Lung (tissue), 12 donors: ENCODE data around the gene TMEM95. TPM values are rescaled to one million over a fixed set of nuclear protein-coding genes. Genes with fewer than 3 reads are reported as not detected.
A peak's percentile ranks its signal among the peaks of the same experiment; 100 is the strongest.

ENCODE experiments used
- ATAC-seq: fragments of 200-7000 bp; cut with Tn5 transposase; one replicate; pipeline ENCODE4 v1.9.1; 2020; ENCODE audit warnings: moderate number of reproducible peaks; ENCODE audit not compliant: insufficient read depth, low FRiP score
- DNase-seq, 3 donors: peaks; one replicate each; pipeline ENCODE4 v3.0.0-alpha.2; 2013 to 2017
- H3K27ac ChIP-seq, 2 donors: one replicate each; pipeline ENCODE4 v1.5.1; 2013; ENCODE audit warnings: mild to moderate bottlenecking in 2 of 2, moderate library complexity in 2 of 2, control low read depth in 1 of 2, inconsistent platforms in 1 of 2, low read depth in 1 of 2, low read length in 1 of 2
- H3K27me3 ChIP-seq, 3 donors: one replicate each; pipeline ENCODE4 v1.5.1; 2013; ENCODE audit warnings: low read length in 2 of 3; ENCODE audit not compliant: control insufficient read depth in 3 of 3, insufficient read depth in 3 of 3
- H3K36me3 ChIP-seq, 4 donors: one replicate each; pipeline ENCODE4 v1.5.1; 2013; ENCODE audit warnings: low read length in 4 of 4, mild to moderate bottlenecking in 1 of 4, moderate library complexity in 1 of 4; ENCODE audit not compliant: control insufficient read depth in 4 of 4, insufficient read depth in 4 of 4
- H3K4me1 ChIP-seq, 5 donors: one replicate each; pipeline ENCODE4 v1.5.1; 2013; ENCODE audit warnings: low read length in 5 of 5, mild to moderate bottlenecking in 2 of 5, moderate library complexity in 1 of 5; ENCODE audit not compliant: control insufficient read depth in 5 of 5, insufficient read depth in 5 of 5
- H3K4me3 ChIP-seq: one replicate; pipeline ENCODE4 v1.5.1; 2013; ENCODE audit warnings: mild to moderate bottlenecking, control low read depth, moderate library complexity
- H3K9ac ChIP-seq, 2 donors: one replicate each; pipeline ENCODE4 v1.5.1; 2013; ENCODE audit warnings: low read length in 2 of 2, control low read depth in 1 of 2; ENCODE audit not compliant: insufficient read depth in 1 of 2
- H3K9me3 ChIP-seq, 4 donors: one replicate each; pipeline ENCODE4 v1.5.1; 2013; ENCODE audit warnings: low read length in 3 of 4, mild to moderate bottlenecking in 1 of 4, moderate library complexity in 1 of 4; ENCODE audit not compliant: control insufficient read depth in 4 of 4, insufficient read depth in 3 of 4
- CTCF ChIP-seq: IDR thresholded peaks from 2 replicates; pipeline ENCODE4 v1.5.1; 2012; ENCODE audit warnings: mild to moderate bottlenecking; ENCODE audit errors: control extremely low read depth, extremely low read depth
- WGBS, 2 donors: extraction: QIAGEN DNeasy Blood & Tissue Kit; methylation state at CpG; one replicate each; pipeline ENCODE4 v1.1.7; 2013; 5-methylcytosine and 5-hydroxymethylcytosine counted together
- polyA plus RNA-seq, 2 donors: library from polyadenylated mRNA; stranded (reverse); fragments of 200-250 nt; gene quantifications; one replicate each; pipeline ENCODE4 v1.2.1, GENCODE V29; 2013
- total RNA-seq, 2 donors: library from RNA; depleted of rRNA in 1 of 2; stranded (reverse); fragments of >200 nt in 1 of 2; gene quantifications; one replicate each; pipeline ENCODE4 v1.2.1, GENCODE V29; 2014 to 2021
- donor health status: control.
- donor health status: control.
- donor health status: Bipolar disorder and iron deficiency.
- donor health status: healthy.
- donor health status: DM: yes; HTN: yes; CAD: no.

The TMEM95 gene
- total and polyA plus RNA-seq, 4 donors = not detected

GRCh38 chr17:7314719-7315569 lies 40.0 kb upstream of the TMEM95 start, which contains the start of gene GPS2:
GPS2 (minus strand) TSS chr17:7315360; CDS start chr17:7315052, 308 bp downstream.
- TF ChIP-seq CTCF = no peak
- H3K9me3 ChIP-seq = no peaks in the 10 kb centered on the region
- peaks cover 14 to 54% (median 42%) of the 10 kb centered on the region in 4 donors for H3K36me3 ChIP-seq
- peaks cover 4 to 15% (median 13%) of the 10 kb centered on the region in 5 donors for H3K4me1 ChIP-seq
- ATAC-seq (peak; percentile 81), DNase-seq (peak; percentile 86 to 92 (median 91))
- H3K9ac ChIP-seq = peak within 1 kb of the TSS; percentile 25 to 73
- H3K27me3 ChIP-seq = no peaks in the 10 kb centered on the region
- H3K4me3 ChIP-seq = peak within 1 kb of the TSS; percentile 90
- WGBS, 2 donors = 0 to 1% methylated on average over 82 to 95 of the region's 95 CpGs
- peak within 1 kb of the TSS; percentile 95 to 96 for H3K27ac ChIP-seq

GRCh38 chr17:7315570-7316235 lies 39.3 kb upstream of the TMEM95 start:
- Histone ChIP-seq H3K27ac (peak overlapping the region; percentile 95 to 96), H3K36me3 (peaks cover 13 to 56% (median 35%) of the 10 kb centered on the region in 4 donors), H3K4me1 (peaks cover 4 to 15% (median 9%) of the 10 kb centered on the region in 5 donors), H3K27me3 (no peaks in the 10 kb centered on the region), H3K4me3 (peak overlapping the region; percentile 90), H3K9me3 (no peaks in the 10 kb centered on the region), H3K9ac (peak overlapping the region in 1 of 2 donors; percentile 40)
- DNase-seq (no peak), ATAC-seq (no peak)
- no peak for TF ChIP-seq CTCF
- 41 to 45% methylated on average over 30 of the region's 30 CpGs for WGBS, 2 donors

- Histone ChIP-seq H3K9ac (no peak overlapping the region), H3K27me3 (no peaks in the 10 kb centered on the region), H3K36me3 (peaks cover 4 to 59% (median 37%) of the 10 kb centered on the region in 4 donors), H3K9me3 (no peaks in the 10 kb centered on the region), H3K4me1 (peaks cover 4 to 15% (median 6%) of the 10 kb centered on the region in 5 donors), H3K27ac (no peak overlapping the region), H3K4me3 (no peak overlapping the region)
- WGBS, 2 donors = 87 to 88% methylated on average over 16 of the region's 16 CpGs
- no peak for DNase-seq
- ATAC-seq = no peak
- no peak for TF ChIP-seq CTCF
Observed at GRCh38 chr17:7317161-7317803, 37.7 kb upstream of the TMEM95 start.
